ENCODE results near the gene PLVAP. TPM values are rescaled to one million over a fixed set of nuclear protein-coding genes. Genes with fewer than 3 reads are reported as not detected.

PLVAP gene
- total and polyA plus RNA-seq, 7 donors, result 6.5 to 46.0 (median 16.2) TPM

DNA sequence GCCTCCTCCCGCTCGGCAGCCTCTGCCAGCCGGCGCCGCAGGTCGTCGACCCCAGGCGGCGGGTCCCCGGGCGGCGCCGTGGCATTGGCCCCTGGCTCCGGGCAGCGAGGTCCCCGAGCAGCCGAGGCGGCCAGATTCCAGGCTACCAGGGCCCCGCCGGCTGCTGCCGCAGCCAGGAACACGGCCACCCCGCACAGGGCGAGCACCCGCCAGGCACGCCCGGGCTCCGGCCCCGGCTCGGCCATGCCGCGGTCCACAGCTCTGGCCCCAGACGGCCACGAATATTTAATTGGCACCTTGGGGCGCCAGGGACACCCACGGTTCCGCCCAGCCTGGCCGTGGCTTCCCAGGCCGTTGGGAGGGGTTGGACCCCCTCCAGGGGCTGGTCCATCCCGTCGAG lies 16.8 kb upstream of the PLVAP start, which contains the start of gene CCDC194:
Gene CCDC194, minus strand, starts transcription at position 283 of the 400 bp plus-strand sequence. Its CDS starts 38 bp downstream, at position 245.
- TF ChIP-seq, protein P1, sequence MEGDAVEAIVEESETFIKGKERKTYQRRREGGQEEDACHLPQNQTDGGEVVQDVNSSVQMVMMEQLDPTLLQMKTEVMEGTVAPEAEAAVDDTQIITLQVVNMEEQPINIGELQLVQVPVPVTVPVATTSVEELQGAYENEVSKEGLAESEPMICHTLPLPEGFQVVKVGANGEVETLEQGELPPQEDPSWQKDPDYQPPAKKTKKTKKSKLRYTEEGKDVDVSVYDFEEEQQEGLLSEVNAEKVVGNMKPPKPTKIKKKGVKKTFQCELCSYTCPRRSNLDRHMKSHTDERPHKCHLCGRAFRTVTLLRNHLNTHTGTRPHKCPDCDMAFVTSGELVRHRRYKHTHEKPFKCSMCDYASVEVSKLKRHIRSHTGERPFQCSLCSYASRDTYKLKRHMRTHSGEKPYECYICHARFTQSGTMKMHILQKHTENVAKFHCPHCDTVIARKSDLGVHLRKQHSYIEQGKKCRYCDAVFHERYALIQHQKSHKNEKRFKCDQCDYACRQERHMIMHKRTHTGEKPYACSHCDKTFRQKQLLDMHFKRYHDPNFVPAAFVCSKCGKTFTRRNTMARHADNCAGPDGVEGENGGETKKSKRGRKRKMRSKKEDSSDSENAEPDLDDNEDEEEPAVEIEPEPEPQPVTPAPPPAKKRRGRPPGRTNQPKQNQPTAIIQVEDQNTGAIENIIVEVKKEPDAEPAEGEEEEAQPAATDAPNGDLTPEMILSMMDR (IDR thresholded peaks at IDR 0.05), result no peak
- intact Hi-C loops (cut with DNase I), result loop anchor here in 1 of 2 donors (2.0 kb wide), 1 partner anchor 73 kb away; no protein-coding TSS in a partner anchor
- Histone ChIP-seq H3K4me1 (peaks cover 5% of the 10 kb centered on the region), H3K36me3 (ENCODE audit: insufficient read depth in 1 of 2, low read depth in 1 of 2) (no peaks in the 10 kb centered on the region), H3K27ac (no peak within 1 kb of the TSS), H3K27me3 (ENCODE audit: insufficient read depth in 3 of 3, low read length in 2 of 3) (peaks cover 0 to 41% (median 11%) of the 10 kb centered on the region in 3 donors), H3K4me3 (no peak within 1 kb of the TSS), H3K9me3 (peaks cover 8% of the 10 kb centered on the region)
- DNase-seq (no peak), ATAC-seq (peak in 1 of 4 donors; percentile 10)
- 16 to 36% (median 22%) methylated on average over 31 to 41 of the region's 41 CpGs for WGBS, 3 donors

DNA sequence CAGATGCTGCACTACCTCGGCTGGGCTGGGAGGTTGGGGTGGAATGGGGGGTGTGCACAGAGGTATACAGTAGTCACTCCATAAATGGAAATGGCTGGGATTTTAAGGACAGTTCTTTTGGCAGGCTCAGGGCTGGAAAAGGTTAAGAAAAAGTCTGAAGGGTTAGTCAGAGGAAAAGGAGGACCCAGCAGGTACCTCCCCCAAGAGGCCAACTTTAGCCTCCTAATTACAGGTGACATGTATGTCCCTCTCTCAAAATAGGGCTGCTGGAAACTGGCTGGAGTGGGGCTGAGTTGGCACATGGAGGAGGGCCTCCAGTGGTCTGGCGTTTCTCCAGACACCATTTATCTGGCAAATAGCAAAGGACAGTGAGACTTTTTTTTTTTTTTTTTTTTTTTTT lies 15.9 kb upstream of the PLVAP start:
- 37 to 66% (median 42%) methylated on average over 2 of the region's 2 CpGs for WGBS, 3 donors

DNA sequence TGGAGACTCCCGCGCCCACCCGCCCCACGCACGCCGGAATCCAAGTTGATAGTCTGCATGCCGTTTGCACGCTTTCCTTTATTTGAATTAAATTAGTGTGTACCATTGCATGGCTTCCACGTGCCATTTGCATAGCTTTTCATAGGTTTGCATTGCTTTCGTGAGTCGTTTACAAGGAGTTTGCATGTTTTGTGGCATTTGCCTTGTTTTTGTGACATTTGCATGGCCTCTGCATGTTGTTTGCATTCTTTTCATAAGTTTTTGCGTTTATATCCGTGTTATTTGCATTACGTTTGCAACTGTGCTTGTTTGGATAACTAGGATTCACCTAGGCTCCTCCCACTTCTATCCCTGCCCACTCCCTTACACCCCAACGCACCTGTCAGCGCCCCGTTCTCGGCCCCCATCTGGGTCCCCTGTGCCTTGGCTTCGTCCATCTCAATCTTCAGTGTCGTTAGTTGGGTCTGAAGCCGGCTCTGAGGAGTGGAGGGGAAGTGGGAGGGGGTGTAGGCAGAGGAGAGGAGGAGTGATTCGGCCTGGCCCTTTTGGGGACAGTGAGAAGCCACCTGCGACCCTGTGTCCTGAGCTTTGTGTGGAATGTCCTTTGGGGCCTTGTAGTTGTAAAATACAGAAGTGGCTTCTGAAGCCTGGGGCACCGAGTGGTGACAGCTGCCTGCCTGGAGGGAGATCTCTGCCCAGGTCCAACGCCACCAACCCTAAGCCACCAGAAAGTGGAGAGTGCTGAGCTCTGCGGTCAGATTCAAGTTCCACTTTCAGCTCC lies 14.4 kb upstream of the PLVAP start:
- no peak for DNase-seq
- peak in 1 of 4 donors; percentile 7 for ATAC-seq
- H3K27ac ChIP-seq, result no peak overlapping the region
- TF ChIP-seq, protein P1 (IDR thresholded peaks at IDR 0.05), result no peak
- H3K4me1 ChIP-seq, result peaks cover 5% of the 10 kb centered on the region
- H3K27me3 ChIP-seq (ENCODE audit: insufficient read depth in 3 of 3, low read length in 2 of 3), result peaks cover 0 to 43% (median 10%) of the 10 kb centered on the region in 3 donors
- intact Hi-C loops (cut with DNase I), result no loop called here
- WGBS, 3 donors, result 8 to 12% (median 10%) methylated on average over 26 of the region's 26 CpGs
- peak overlapping the region; percentile 52 for H3K4me3 ChIP-seq
- H3K9me3 ChIP-seq, result peaks cover 11% of the 10 kb centered on the region
- H3K36me3 ChIP-seq (ENCODE audit: insufficient read depth in 1 of 2, low read depth in 1 of 2), result no peaks in the 10 kb centered on the region

More for the DNA sequence above, 15.9 kb upstream of the PLVAP start:
- Histone ChIP-seq H3K27me3 (ENCODE audit: insufficient read depth in 3 of 3, low read length in 2 of 3) (peaks cover 0 to 43% (median 11%) of the 10 kb centered on the region in 3 donors), H3K9me3 (peaks cover 11% of the 10 kb centered on the region), H3K27ac (no peak overlapping the region), H3K4me1 (peaks cover 5% of the 10 kb centered on the region), H3K4me3 (no peak overlapping the region), H3K36me3 (ENCODE audit: insufficient read depth in 1 of 2, low read depth in 1 of 2) (no peaks in the 10 kb centered on the region)
- TF ChIP-seq, protein P1 (IDR thresholded peaks at IDR 0.05), result no peak
- DNase-seq (no peak), ATAC-seq (no peak)
- intact Hi-C loops (cut with DNase I), result no loop called here

DNA sequence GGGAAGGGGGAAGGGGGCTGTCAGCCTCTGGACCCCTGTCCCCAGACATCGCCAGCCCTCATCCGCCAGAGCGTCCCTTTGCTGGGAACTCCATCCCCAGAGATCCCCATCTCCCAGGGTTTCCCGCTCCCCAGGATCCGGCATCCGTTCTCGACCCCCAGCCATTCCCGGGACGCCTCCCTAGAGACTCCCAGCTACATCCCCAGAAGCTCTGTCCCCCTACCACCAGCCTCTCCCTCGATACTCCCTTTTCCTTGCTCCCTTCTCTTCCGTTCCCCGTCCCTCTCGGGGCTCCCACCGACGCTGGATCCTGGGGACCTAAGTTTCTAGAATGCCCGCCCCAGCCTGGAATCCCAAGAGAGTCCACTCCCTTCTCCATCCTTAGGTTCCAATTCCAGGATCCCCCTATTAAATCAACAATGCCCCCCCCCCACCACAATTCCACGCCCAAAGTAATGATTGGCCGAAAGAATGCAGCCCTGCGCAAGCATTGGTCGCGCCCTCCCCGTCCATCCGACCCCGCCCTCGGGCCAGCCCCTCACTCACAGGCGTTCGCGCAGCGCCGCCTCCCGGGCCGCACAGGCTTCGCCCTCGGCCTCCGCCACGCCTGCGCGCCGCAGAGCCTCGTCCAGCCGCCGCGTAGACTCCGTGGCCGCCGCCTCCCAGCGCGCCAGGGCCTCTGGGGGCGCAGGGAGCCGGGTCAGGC lies 13.7 kb upstream of the PLVAP start:
- TF ChIP-seq, protein P1 (IDR thresholded peaks at IDR 0.05), result peak; percentile 59
- peak; percentile 84 to 92 (median 88) for ATAC-seq
- peak; percentile 90 to 92 for DNase-seq
- peaks cover 0 to 43% (median 10%) of the 10 kb centered on the region in 3 donors for H3K27me3 ChIP-seq (ENCODE audit: insufficient read depth in 3 of 3, low read length in 2 of 3)
- intact Hi-C loops (cut with DNase I), result no loop called here
- H3K4me1 ChIP-seq, result peaks cover 5% of the 10 kb centered on the region
- H3K9me3 ChIP-seq, result peaks cover 11% of the 10 kb centered on the region
- 0 to 1% (median 1%) methylated on average over 49 to 50 of the region's 50 CpGs for WGBS, 3 donors
- H3K4me3 ChIP-seq, result peak overlapping the region; percentile 52
- H3K36me3 ChIP-seq (ENCODE audit: insufficient read depth in 1 of 2, low read depth in 1 of 2), result no peaks in the 10 kb centered on the region
- no peak overlapping the region for H3K27ac ChIP-seq

Data from psoas muscle (tissue), 8 donors.